Non-pigmented ciliary epithelial cell (primary cell): ENCODE measurements around the gene RHOH.
"Not testable (repeated sequence)": the region's sequence is repeated elsewhere in the genome, so short reads cannot be mapped to it uniquely, and the experiment has no call there.

Source experiments
- DNase-seq: peaks from one replicate; pipeline ENCODE4 v3.0.0-alpha.2; 2010; ENCODE audit warnings: low read depth

RHOH gene, protein sequence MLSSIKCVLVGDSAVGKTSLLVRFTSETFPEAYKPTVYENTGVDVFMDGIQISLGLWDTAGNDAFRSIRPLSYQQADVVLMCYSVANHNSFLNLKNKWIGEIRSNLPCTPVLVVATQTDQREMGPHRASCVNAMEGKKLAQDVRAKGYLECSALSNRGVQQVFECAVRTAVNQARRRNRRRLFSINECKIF

GRCh38 chr4:40196724-40197281, at the start of gene RHOH:
Gene RHOH, plus strand, starts transcription at chr4:40197031. Its CDS starts 46,356 bp downstream, at chr4:40243387.
- DNase-seq = no peak

DNA sequence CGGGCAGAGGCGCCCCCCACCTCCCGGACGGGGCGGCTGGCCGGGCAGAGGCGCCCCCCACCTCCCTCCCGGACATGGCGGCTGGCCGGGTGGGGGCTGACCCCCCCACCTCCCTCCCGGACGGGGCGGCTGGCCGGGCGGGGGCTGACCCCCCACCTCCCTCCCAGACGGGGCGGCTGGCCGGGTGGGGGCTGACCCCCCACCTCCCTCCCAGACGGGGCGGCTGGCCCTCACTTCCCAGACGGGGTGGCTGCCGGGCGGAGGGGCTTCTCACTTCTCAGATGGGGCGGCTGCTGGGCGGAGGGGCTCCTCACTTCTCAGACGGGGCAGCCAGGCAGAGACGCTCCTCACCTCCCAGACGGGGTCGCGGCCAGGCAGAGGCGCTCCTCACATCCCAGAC, 49.3 kb upstream of the RHOH start:
- not testable (repeated sequence) for DNase-seq

DNA sequence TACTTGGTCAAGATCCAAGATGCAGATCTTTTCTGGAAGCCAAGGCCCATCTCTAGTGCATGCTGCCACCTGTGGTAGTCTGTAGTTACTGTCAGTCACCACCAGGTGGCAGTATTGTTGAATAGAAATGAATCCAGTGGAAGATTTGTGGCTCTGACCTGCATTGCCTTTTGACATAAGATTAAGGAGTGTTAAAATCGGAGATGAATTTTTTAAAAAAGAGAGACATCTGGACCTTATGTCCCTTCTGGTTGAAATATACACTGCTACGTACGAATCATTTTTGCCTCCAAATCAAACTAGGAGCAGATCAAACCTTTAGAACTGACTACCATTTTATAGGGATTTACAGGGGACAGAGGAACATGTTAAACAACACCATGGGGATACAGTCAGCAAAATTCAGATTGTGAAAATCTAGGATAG, 46.9 kb upstream of the RHOH start:
- DNase-seq = no peak

- no peak for DNase-seq
Measured at GRCh38 chr4:40150932-40151331, 45.9 kb upstream of the RHOH start.

- DNase-seq = no peak
Measured at GRCh38 chr4:40152637-40153036, 44.2 kb upstream of the RHOH start.

- DNase-seq = no peak
Measured at GRCh38 chr4:40157436-40157835, 39.4 kb upstream of the RHOH start.

GRCh38 chr4:40160258-40160657, 36.6 kb upstream of the RHOH start:
- DNase-seq = no peak

- no peak for DNase-seq
Measured at GRCh38 chr4:40164459-40164858, 32.4 kb upstream of the RHOH start.

DNA sequence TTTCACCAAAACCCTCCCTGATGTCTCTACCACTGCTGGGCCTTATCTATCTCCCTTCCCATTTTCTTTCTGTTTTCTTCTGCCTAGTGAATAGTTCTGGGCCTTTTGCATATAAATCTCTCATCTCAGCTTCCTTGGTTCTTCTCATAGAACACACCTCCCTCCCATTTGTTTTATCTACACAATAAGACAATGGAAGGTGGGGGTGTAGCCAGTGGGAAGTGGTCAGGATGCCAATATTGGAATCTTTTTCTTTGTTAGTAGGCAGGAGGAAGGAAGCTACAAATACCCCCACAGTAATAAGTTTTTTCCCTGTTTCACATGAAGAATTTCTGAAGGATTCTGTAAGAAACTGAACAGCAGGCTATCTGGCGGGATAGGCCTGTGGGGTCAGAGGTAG, 30.9 kb upstream of the RHOH start:
- DNase-seq = no peak

- DNase-seq = no peak
Measured at GRCh38 chr4:40168070-40168469, 28.8 kb upstream of the RHOH start.

GRCh38 chr4:40170588-40170987, 26.2 kb upstream of the RHOH start:
- DNase-seq = no peak

DNA sequence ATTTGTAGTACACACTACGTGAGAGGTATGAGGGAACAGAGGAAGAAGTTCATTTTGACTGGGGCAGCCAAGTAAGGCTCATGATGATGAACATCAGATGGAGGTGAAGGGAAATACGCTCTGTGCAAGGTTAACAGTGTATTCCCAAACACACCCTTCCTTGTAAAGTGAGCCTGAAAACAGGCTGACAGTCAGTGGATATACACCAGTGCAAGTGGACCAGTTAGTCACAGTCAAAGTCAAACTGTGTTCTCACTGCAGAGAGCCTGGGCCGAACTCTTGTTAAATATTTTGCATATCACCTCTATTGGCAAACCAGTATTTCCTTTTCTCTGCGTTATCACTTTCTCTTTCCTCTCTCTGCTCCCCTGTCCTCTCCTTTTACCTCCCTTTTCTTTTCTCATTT, 23.4 kb upstream of the RHOH start:
- DNase-seq = no peak

DNA sequence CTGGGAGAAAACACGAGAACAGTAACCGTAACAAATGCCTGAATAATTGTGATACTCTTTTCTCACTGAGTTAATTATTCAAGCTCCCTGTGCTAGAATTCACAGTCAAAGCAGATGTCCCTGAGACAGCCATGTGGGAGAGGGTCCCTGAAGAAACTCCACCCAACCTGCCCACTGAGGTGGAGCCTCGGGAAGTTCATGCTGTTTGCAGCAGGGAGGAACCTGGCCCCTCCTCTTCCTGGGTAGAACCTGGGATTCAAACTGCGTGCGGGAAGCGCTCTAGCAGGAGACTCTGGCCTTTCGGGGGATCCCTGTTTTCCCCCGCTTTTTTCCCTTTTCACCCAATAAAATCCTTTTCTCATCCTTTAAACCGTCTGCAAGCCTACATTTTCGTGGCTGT, 20.2 kb upstream of the RHOH start:
- no peak for DNase-seq

DNA sequence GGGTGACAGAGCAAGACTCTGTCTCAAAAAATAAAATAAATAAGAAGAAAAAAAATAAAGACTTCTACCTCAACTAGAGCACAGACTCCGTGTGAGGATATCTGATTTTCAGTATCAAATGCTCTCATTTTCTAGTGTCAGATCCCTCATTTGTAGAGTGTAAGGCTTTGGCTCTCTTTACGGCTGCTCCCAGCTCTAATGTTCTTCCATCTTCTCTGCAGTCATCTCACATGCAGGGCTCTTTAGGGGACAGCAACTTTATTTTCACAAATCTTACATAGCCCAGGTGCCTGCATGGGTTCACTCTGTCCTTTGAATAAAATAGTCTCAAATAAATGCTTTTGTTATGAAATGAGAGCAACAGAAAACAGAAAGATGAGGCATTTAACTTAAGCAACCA, 19.2 kb upstream of the RHOH start:
- no peak for DNase-seq

- no peak for DNase-seq
Measured at GRCh38 chr4:40178672-40179071, 18.2 kb upstream of the RHOH start.

DNA sequence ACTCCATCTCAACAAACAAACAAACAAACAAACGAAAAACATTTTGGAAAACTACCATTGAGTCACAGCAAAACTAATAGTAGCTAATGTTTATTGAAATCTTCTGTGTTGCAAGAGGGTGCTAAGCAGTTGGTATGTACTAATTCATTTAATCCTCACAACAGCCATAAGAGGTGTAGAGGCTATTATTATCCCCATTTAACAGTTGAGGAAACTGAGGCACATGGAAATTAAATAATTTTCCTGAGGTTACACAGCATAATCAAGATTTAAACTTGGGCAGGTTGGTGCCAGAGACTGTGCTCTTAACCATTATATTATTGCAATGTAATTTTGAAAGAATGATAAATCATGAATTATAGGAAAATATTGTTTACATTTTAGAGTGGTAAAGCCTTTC, 17.5 kb upstream of the RHOH start:
- DNase-seq = no peak

GRCh38 chr4:40180356-40180755, 16.5 kb upstream of the RHOH start:
- peak; percentile 59 for DNase-seq

- no peak for DNase-seq
Measured at GRCh38 chr4:40182001-40182400, 14.8 kb upstream of the RHOH start.

GRCh38 chr4:40182954-40183353, 13.9 kb upstream of the RHOH start:
- no peak for DNase-seq

DNA sequence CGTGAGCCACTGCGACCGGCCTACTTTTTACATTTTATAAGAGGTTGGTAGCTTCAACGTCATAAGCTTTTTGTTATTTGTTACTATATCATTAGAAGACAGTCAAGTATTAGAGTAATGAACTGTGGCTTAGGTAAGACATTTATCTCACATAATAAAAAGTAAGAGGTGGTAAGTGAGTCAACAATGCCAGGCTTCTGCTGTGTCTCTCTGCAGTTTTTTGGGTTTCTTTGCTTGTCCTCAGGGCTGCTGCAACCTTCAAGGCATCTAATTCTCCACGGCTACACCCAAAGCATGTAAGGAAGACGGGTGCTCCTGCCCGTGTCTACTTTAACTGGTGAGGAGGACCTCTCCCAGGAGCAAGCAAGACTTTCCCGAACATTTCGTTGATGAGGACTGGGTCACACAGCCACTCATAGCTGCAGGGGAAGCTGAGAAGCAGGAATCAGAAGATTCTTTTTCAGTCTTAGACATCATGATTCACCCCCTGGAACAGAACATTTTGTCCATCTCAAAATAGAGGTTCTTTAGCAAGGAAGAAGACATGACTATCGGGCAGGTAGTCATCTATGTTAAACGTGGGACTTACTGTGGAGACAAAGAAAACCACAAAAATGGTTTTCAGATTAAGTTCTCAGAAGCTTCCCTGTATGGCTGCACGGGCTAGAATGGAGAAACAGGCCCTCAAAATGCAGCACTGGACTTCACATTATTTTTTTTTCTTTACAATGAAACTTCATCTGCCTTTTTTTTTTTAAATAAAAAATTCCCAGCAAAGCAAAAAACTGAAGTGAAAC, 13.0 kb upstream of the RHOH start:
- peak; percentile 38 for DNase-seq

DNA sequence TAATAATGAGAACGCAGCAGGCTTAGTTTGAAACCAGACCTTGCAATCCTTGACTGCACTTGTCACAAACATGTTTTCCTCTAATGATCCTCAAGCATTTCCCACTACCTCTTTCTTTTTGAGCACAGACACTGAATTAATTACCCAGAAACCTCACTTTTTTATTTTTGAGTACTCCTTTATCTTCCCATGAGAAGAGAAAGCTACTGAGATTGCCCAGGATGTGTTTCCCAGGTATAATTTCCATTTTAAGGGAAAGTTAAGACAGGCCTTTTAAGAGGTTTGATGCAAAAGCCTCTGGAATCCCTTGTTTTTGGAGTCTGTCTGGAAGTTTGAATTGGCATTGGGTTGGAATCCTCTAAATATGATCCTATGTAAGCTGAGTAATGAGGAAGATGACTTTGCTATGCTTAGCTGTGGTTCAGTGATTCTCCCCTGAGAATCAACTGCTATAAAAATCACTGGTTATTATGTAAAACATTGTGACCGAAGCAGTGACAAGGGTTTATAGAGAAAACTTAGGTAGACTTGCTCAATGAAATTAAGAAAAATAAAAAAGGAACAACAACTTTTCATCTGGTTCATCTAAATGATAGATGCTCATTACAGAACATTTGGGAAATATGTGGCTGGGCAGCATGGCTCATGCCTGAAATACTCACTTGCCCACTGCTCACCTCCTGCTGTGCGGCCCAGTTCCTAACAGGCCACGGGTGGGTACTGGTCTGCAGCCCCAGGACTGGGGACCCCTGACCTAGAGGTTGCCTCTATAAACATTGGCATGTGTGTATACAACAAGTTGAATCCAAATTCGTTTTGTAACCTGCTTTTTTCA, 10.8 kb upstream of the RHOH start:
- DNase-seq = no peak

GRCh38 chr4:40186665-40187014, 10.2 kb upstream of the RHOH start:
- no peak for DNase-seq
